ENCODE measurements around the gene CRISPLD2. TPM values are rescaled to one million over a fixed set of nuclear protein-coding genes. Genes with fewer than 3 reads are reported as not detected.

The CRISPLD2 gene
- total RNA-seq, 1 experiment from 2014 or later: 9.4 TPM

GRCh38 chr16:84794626-84795025, 25.2 kb upstream of the CRISPLD2 start (continued):
- TF ChIP-seq E2F4 (CRISPR knock-in tag; IDR thresholded peaks at IDR 0.05; ENCODE audit: borderline replicate concordance, low read depth) (no peak), AR (CRISPR knock-in tag; IDR thresholded peaks at IDR 0.05) (no peak), MLX (CRISPR knock-in tag; IDR thresholded peaks at IDR 0.05) (no peak), SMAD3 (CRISPR knock-in tag; IDR thresholded peaks at IDR 0.05; ENCODE audit: borderline replicate concordance) (no peak), E2F1 (CRISPR knock-in tag; IDR thresholded peaks at IDR 0.05) (no peak)

- H3K27me3 Mint-ChIP-seq (ENCODE audit: low read depth): no peaks in the 10 kb centered on the region
- peaks cover 5% of the 10 kb centered on the region; the same call in 1 of the 2 replicates for H3K9me3 Mint-ChIP-seq
- ChIA-PET CTCF (no interaction called here), POLR2A (no interaction called here)
- H3K27ac Mint-ChIP-seq: no peak overlapping the region
- H3K4me3 Mint-ChIP-seq: no peak overlapping the region
- no peaks in the 10 kb centered on the region for H3K36me3 Mint-ChIP-seq
- peaks cover 4% of the 10 kb centered on the region; the same call in 1 of the 2 replicates for H3K4me1 Mint-ChIP-seq
- no peak for TF ChIP-seq ETV6 (CRISPR knock-in tag; IDR thresholded peaks at IDR 0.05)
- DNase-seq (ENCODE audit: low spot score) (no peak), ATAC-seq (no peak; the same call in 1 of the 2 replicates)
Measured at GRCh38 chr16:84795329-84796053, 24.3 kb upstream of the CRISPLD2 start.

- H3K4me3 Mint-ChIP-seq: no peak overlapping the region
- POLR2A ChIA-PET: no interaction called here
- no peak for ATAC-seq
- peaks cover 4% of the 10 kb centered on the region for H3K27me3 Mint-ChIP-seq (ENCODE audit: low read depth)
- CTCF ChIA-PET: interaction anchor here (0.9 to 2.1 kb wide), 3 partner anchors 48 to 152 kb away, joined by 3 to 6 read pairs (median 4); no protein-coding TSS in a partner anchor
- peaks cover 6% of the 10 kb centered on the region; the same call in 1 of the 2 replicates for H3K4me1 Mint-ChIP-seq
- H3K27ac Mint-ChIP-seq: no peak overlapping the region; the same call in 1 of the 2 replicates
- TF ChIP-seq SMAD4 (CRISPR knock-in tag; IDR thresholded peaks at IDR 0.05): no peak
- DNase-seq (ENCODE audit: low spot score): no peak
- peaks cover 13% of the 10 kb centered on the region for H3K9me3 Mint-ChIP-seq
- no peaks in the 10 kb centered on the region for H3K36me3 Mint-ChIP-seq
Measured at GRCh38 chr16:84800158-84800978, 19.4 kb upstream of the CRISPLD2 start.

GRCh38 chr16:84803146-84803545, 16.6 kb upstream of the CRISPLD2 start:
- H3K9me3 Mint-ChIP-seq: peaks cover 14% of the 10 kb centered on the region
- no peaks in the 10 kb centered on the region for H3K36me3 Mint-ChIP-seq
- H3K27me3 Mint-ChIP-seq (ENCODE audit: low read depth): peaks cover 4% of the 10 kb centered on the region
- H3K4me3 Mint-ChIP-seq: no peak overlapping the region
- DNase-seq (ENCODE audit: low spot score) (no peak), ATAC-seq (no peak)
- ChIA-PET CTCF (no interaction called here), POLR2A (no interaction called here)
- peaks cover 5% of the 10 kb centered on the region; the same call in 1 of the 2 replicates for H3K4me1 Mint-ChIP-seq
- H3K27ac Mint-ChIP-seq: no peak overlapping the region
- TF ChIP-seq ERG (CRISPR knock-in tag; IDR thresholded peaks at IDR 0.05) (no peak), ZNF416 (CRISPR knock-in tag; IDR thresholded peaks at IDR 0.05) (no peak), SMAD4 (CRISPR knock-in tag; IDR thresholded peaks at IDR 0.05) (no peak), PRDM15 (CRISPR knock-in tag; IDR thresholded peaks at IDR 0.05) (no peak), E2F5 (CRISPR knock-in tag; IDR thresholded peaks at IDR 0.05) (no peak), CBFB (CRISPR knock-in tag; IDR thresholded peaks at IDR 0.05; ENCODE audit: low read depth) (no peak), IRF1 (CRISPR knock-in tag; IDR thresholded peaks at IDR 0.05) (no peak)

Data from WTC11 (cell line).